KMS-11 (cell line): ENCODE results near the gene ZSWIM3.

Experiments
- H2AFZ ChIP-seq: fragments of 200-600 bp; sonication (generic); 2 replicates; pipeline ENCODE4 v1.6.1; 2016; ENCODE audit warnings: antibody characterized with exemption, mixed run types, low read depth
- H3K27ac ChIP-seq: fragments of 200-600 bp; sonication (generic); 2 replicates; pipeline ENCODE4 v1.6.1; 2016; ENCODE audit warnings: mild to moderate bottlenecking, mixed run types
- H3K27me3 ChIP-seq: fragments of 200-600 bp; sonication (generic); 2 replicates; pipeline ENCODE4 v1.6.1; 2017; ENCODE audit warnings: mild to moderate bottlenecking, low read depth, mixed run types, moderate library complexity; ENCODE audit not compliant: insufficient read depth
- H3K36me3 ChIP-seq: fragments of 200-600 bp; sonication (generic); 2 replicates; pipeline ENCODE4 v1.6.1; 2017; ENCODE audit warnings: mild to moderate bottlenecking, mixed run types; ENCODE audit not compliant: insufficient read depth
- H3K4me1 ChIP-seq: fragments of 200-600 bp; sonication (generic); 2 replicates; pipeline ENCODE4 v1.6.1; 2016; ENCODE audit warnings: mild to moderate bottlenecking, low read depth, mixed run types; ENCODE audit not compliant: poor library complexity, severe bottlenecking
- H3K4me2 ChIP-seq: fragments of 200-600 bp; sonication (generic); 2 replicates; pipeline ENCODE4 v1.7.0; 2016; ENCODE audit warnings: mild to moderate bottlenecking, mixed run types
- H3K4me3 ChIP-seq: fragments of 200-600 bp; sonication (generic); IDR thresholded peaks from 2 replicates; pipeline ENCODE4 v1.6.1; 2017; ENCODE audit warnings: low read depth, low read length, mixed read lengths; ENCODE audit not compliant: insufficient read depth
- H3K79me2 ChIP-seq: fragments of 200-600 bp; sonication (generic); 2 replicates; pipeline ENCODE4 v1.6.1; 2016; ENCODE audit warnings: low read depth, mixed run types; ENCODE audit not compliant: insufficient read depth
- H3K9ac ChIP-seq: fragments of 200-600 bp; sonication (generic); 2 replicates; pipeline ENCODE4 v1.6.1; 2016; ENCODE audit warnings: mild to moderate bottlenecking, mixed run types
- H4K20me1 ChIP-seq: fragments of 200-600 bp; sonication (generic); 2 replicates; pipeline ENCODE4 v1.6.1; 2016; ENCODE audit warnings: mild to moderate bottlenecking, mixed run types; ENCODE audit not compliant: insufficient read depth
- TF ChIP-seq, protein P1 (sequence below): fragments of 200-600 bp; sonication (generic); conservative IDR thresholded peaks from 2 replicates; pipeline ENCODE4 v1.6.1; 2017; ENCODE audit warnings: low read depth, mild to moderate bottlenecking, antibody characterized with exemption, low read length, moderate library complexity, mixed read lengths

Gene ZSWIM3

DNA sequence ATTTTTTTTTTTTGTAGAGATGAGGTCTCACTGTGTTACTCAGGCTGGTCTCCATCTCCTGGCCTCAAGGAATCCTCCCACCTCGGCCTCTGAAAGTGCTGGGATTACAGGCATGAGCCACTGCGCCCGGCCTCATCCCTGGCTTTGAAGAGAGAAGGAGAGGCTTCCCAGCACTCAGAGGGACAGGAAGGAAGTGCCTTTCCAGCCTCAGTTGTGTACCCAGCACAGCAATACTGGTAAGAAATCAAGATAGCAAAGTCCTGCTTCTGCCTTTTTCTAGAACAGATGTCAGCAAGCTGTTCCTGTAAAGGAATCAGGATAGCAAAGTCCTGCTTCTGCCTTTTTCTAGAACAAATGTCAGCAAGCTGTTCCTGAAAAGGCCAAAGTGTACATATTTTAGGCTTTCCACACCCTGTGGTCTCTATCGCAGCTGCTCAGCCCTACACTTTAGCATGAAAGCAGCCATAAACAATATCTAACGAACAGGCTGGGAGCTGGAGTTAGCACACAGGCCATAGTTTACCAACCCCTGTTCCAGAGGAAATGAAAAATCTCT lies 60.8 kb downstream of the ZSWIM3 start:
- no peaks in the 10 kb centered on the region for H4K20me1 ChIP-seq
- H3K9ac ChIP-seq: no peak overlapping the region
- no peak overlapping the region for H3K4me3 ChIP-seq
- TF ChIP-seq, protein P1, sequence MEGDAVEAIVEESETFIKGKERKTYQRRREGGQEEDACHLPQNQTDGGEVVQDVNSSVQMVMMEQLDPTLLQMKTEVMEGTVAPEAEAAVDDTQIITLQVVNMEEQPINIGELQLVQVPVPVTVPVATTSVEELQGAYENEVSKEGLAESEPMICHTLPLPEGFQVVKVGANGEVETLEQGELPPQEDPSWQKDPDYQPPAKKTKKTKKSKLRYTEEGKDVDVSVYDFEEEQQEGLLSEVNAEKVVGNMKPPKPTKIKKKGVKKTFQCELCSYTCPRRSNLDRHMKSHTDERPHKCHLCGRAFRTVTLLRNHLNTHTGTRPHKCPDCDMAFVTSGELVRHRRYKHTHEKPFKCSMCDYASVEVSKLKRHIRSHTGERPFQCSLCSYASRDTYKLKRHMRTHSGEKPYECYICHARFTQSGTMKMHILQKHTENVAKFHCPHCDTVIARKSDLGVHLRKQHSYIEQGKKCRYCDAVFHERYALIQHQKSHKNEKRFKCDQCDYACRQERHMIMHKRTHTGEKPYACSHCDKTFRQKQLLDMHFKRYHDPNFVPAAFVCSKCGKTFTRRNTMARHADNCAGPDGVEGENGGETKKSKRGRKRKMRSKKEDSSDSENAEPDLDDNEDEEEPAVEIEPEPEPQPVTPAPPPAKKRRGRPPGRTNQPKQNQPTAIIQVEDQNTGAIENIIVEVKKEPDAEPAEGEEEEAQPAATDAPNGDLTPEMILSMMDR: no peak
- H3K36me3 ChIP-seq: no peaks in the 10 kb centered on the region
- H3K4me2 ChIP-seq: no peak overlapping the region
- H3K79me2 ChIP-seq: no peaks in the 10 kb centered on the region
- no peaks in the 10 kb centered on the region for H3K27me3 ChIP-seq
- no peak overlapping the region for H3K27ac ChIP-seq
- H3K4me1 ChIP-seq: no peaks in the 10 kb centered on the region
- H2AFZ ChIP-seq: no peak overlapping the region

GRCh38 chr20:45918779-45919537 lies 61.5 kb downstream of the ZSWIM3 start:
- no peak overlapping the region for H3K9ac ChIP-seq
- H3K36me3 ChIP-seq: no peaks in the 10 kb centered on the region
- TF ChIP-seq, protein P1: no peak
- no peak overlapping the region for H2AFZ ChIP-seq
- no peaks in the 10 kb centered on the region for H3K79me2 ChIP-seq
- H3K4me2 ChIP-seq: no peak overlapping the region
- H3K27me3 ChIP-seq: no peaks in the 10 kb centered on the region
- no peaks in the 10 kb centered on the region for H4K20me1 ChIP-seq
- H3K4me3 ChIP-seq: no peak overlapping the region
- H3K27ac ChIP-seq: no peak overlapping the region
- H3K4me1 ChIP-seq: peaks cover 4% of the 10 kb centered on the region

DNA sequence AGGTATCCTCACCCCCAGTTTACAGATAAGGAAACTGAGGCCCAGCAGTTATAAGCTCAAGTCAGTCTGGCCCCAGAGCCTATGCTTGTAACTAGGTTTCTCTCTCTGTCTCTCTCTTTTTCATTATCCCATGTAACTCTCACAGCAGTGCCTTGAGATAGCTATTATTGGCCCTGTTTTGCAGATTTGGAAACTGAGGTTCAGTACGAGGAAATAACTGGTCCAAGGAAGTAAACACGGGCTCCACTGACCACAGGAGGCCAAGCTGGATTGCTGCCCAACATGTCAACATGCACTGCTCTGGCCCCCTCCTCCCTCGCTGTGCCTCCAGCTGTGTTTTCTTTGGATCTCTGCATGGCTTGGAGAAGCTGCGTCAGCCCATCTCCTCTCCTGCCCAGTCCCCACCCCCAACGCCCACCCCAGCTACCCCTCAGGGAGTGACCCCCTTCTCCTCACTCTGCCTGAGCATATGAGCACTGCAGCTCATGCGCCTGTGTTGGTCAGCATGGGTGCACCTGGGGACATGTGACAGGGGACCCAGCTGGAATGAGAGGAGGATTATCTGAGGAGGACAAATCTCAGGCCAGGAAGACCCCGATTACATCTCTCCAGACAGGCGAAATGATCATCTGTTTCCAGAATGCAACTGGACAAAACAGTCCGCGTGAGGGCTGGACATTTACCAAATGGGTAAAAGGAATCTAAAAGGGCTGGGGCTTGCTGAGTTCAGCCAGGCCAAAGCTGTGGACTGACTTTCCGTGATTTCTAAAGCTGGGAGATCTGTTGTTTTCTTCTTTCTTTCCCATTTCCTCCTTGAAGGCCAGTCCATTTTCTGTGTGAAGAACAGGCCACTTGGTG lies 62.4 kb downstream of the ZSWIM3 start:
- no peaks in the 10 kb centered on the region for H3K27me3 ChIP-seq
- no peaks in the 10 kb centered on the region for H3K79me2 ChIP-seq
- no peak overlapping the region for H3K9ac ChIP-seq
- H3K27ac ChIP-seq: no peak overlapping the region
- TF ChIP-seq, protein P1: no peak
- no peak overlapping the region for H3K4me2 ChIP-seq
- H2AFZ ChIP-seq: no peak overlapping the region
- H3K36me3 ChIP-seq: no peaks in the 10 kb centered on the region
- no peak overlapping the region for H3K4me3 ChIP-seq
- H4K20me1 ChIP-seq: no peaks in the 10 kb centered on the region
- peaks cover 13% of the 10 kb centered on the region for H3K4me1 ChIP-seq

DNA sequence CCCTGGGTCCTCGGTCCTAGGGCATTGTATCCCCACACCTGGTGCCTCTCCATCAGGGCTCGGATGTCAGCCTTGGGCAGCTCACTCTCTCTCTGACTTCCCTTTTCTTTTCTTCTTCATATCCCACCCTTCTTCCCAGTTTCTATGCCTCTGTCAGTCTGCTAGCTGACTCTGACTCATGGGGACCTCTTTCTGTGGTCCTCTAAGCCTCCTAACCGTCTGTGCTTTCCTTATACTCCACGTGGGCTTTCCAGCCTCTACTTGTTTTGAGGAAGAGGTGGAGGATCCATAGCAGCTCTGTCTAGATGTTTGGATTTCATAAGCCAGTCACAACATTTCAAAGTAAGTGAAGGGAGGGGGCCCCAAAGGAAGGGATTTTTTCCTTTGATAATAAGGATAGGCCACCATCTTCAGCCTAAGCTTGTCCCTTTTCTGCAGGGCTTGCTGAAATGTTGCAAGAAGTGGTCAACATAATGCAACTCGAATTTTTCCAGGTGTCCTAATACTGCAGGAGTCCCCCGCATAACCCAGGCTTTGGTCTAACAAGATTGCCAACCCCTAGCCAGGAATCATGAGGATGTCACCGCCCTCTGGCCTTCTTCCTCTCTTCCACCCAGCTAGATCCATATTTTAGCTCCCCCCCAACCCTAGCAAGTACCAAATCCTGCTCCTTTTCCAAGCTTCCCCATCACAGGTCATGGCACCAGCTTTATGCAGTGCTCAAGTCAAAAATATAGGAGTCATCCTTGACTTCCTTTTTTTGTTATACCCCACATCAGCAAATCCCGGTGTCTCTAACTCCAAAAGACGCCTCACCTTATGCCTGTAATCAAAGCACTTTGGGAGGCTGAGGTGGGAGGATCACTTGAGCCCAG lies 63.3 kb downstream of the ZSWIM3 start:
- H3K4me1 ChIP-seq: peaks cover 20% of the 10 kb centered on the region
- no peak overlapping the region for H2AFZ ChIP-seq
- no peak overlapping the region for H3K27ac ChIP-seq
- no peaks in the 10 kb centered on the region for H4K20me1 ChIP-seq
- H3K4me3 ChIP-seq: no peak overlapping the region
- no peak overlapping the region for H3K9ac ChIP-seq
- no peaks in the 10 kb centered on the region for H3K36me3 ChIP-seq
- H3K79me2 ChIP-seq: no peaks in the 10 kb centered on the region
- TF ChIP-seq, protein P1: no peak
- H3K27me3 ChIP-seq: no peaks in the 10 kb centered on the region
- H3K4me2 ChIP-seq: no peak overlapping the region
